GM19397 (cell line): Measurements from ENCODE around the gene BACH2.

Source experiments
- ATAC-seq: cut with Tn5 transposase; IDR thresholded peaks from one replicate; pipeline ENCODE4 v1.9.1; 2021; ENCODE audit warnings: mild to moderate bottlenecking, moderate library complexity; ENCODE audit not compliant: unreplicated experiment

The BACH2 gene

GRCh38 chr6:90302320-90302719, 5.7 kb upstream of the BACH2 start:
- ATAC-seq: no peak

GRCh38 chr6:90301816-90302215, 5.2 kb upstream of the BACH2 start:
- no peak for ATAC-seq

- no peak for ATAC-seq
These were observed 1.9 kb upstream of the BACH2 start for GRCh38 chr6:90298459-90299053.

GRCh38 chr6:90297867-90298381, 1.3 kb upstream of the BACH2 start:
- no peak for ATAC-seq

DNA sequence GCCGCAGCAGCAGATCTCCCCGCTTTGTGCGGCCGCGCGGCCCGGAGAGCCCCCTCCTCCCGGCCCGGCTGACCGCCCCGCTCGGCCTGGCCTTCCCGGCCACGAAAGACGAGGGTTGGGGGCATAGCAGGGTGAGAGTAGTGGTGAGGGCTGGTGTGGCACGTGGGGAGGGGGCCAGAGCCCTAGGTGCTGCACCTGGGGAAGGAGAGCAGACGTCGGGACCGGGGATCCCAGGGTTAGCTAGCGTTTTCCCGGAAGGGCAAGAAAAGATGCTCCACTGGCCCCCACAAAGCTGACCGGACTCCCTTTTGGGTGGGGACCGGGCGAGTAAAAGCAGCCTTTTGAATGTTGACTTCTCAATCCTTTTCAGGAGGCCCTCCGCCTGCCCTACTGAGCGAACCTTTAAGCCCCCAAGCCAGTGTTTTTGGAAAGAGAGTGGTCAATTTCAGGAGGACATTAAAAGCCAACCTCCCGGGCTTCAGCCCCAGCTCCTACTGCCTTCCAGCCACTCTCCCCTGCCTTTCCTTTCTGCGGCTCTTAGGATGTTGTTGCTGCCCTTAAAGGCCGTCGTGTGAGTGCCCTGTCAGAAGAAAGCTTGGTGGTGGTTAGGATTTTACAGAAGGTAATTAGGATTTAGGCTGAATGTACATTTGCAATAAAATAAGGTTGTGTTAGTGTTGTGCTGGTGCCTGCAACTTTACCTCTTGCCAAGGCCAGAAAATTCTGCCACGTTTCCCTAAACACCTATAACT, 648 bp upstream of the BACH2 start:
- ATAC-seq: peak; percentile 10

- peak; percentile 41 for ATAC-seq
These were observed 746 bp downstream of the BACH2 start for GRCh38 chr6:90295854-90296340.

DNA sequence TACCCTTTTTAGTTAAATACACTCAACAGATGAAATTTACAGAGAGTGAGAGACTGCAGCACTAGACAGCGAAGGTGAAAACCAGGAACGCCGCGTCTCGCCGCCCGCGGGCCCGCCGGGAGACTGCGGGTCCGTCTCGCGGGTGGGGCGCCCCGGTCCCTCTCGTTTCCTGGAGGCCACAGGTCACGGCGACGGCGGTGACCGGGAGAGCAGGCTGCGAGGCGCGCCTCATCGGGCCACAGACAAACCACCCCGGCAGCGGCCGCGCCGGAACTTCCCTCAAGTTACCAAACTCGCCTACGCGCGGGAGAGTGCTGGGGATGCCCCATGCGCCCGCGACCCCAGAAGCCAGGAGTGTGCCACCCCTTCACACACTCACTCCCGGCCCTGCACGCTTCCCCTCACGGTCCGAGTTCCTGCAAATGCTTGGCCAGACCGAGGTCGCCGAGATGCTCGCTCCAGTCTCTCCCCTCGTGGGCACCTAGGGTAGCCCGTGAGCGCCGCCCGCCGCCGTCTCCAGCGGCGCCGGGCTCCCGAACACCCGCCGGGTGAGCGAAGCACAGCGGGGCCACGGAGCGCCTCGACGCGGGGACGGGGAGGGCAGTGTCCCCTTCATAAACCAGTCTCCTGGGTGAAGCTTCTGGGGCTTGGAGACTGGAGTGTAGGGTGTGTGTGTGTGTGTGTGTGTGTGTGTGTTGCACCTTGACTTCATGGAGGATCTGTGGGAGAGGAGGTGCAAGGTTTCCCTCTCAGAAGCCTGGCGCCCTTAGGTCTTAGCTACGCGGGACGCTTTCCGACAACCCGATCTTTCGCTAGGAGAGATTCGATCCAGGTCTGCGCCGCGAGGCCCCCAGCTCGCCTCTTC, 1.4 kb downstream of the BACH2 start:
- ATAC-seq: peak; percentile 15

GRCh38 chr6:90294614-90294988, 2.0 kb downstream of the BACH2 start:
- no peak for ATAC-seq

DNA sequence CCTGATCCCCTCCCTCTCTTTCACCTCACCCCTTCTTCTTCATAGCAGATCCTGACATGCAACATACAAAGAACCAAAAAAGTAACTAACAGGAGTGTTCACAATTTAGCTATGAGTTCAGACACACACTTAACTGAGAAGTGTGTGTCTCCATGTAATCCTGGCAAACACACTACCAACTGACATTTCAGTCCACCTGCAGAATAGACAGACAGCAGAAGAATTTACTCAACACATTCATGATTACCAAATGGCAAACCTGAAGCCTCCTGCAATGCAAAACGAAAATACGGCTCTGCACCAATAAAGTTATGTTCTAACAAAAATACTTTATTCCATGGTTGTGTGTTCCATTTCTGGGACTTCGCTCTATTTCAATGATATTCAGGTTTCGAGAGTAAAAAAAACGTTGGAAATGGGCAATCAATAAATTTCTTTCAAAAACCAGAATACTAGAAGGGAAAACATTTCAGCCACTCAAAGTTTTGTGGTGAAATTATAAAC, 2.6 kb downstream of the BACH2 start:
- ATAC-seq: no peak

DNA sequence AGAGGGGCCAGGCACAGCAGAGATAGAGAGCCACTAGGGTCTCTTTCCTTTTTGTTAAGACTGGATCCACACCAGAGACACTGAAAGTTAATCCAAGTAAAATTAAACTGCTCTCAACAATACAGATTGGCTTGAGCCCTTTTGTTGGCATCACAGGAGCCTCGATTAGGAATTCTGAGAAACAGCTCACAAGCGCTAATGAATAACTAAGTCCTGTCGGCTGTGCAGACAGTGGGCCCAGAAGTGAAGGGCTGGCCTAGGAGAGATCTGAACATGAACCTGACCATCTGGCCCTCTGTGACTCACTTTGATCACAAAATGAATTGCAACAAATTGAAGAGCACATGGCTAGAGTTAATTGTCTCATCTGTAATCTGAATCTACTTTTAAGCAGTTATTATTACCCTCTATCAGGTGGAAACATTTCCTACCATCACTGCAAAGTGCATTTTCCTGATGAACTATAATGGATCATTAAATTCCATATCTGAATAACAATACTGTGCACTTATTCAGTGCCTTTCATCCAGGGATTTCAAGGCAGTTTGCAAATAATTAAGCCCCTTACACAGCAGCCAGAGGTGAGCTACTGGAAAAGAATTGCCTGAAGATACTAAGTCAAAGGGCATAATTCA, 3.2 kb downstream of the BACH2 start:
- no peak for ATAC-seq

DNA sequence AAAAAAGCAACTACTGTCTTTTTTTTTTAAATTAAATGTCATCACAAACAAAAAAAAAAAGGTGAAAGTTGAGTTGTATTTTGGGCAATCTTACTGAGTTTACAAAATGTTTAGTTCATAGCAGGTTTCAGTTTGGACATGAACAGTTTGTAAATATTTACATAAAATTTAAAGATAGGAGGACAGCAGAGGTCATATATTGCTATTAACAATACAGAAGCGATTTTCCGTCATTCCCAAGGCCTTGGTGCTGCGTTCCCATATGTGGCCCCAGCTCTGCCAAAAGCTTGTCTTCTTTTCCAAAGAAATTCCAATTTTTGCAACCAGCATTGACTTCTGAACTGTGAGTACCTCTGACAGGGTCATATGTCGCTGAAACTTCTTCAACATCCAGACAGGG, 5.1 kb downstream of the BACH2 start:
- ATAC-seq: no peak

- ATAC-seq: no peak
These were observed 5.7 kb downstream of the BACH2 start for GRCh38 chr6:90290811-90291420.

- no peak for ATAC-seq
These were observed 6.7 kb downstream of the BACH2 start for GRCh38 chr6:90289902-90290301.

GRCh38 chr6:90288404-90288803, 8.2 kb downstream of the BACH2 start:
- ATAC-seq: no peak

DNA sequence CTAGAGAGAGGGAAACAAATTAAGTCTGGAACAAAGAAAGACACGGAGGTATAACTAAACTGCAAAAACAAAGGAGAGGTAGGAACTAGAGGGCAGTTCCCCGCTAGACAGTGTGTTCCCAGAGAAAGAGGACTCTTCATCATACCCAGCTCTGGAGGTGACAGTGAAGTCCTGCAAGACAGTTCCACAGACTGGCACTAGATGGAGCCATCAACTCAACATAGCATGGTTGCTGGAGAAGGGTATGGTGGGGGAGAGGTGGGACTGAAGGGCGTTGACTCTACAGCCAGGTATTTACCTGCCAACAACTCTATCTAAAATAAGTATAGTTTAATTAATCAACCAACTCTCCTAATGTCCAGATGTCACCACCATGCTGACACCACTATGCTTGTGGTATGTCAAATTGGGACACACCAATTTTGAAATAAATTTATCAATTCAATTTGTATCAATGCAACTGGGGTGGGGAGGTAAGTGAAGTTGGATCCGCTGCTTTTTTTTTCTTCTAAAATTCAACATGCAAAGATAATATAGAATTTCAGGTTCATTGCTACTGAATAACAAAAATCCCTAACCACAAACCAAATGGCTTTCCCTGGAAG, 9.7 kb downstream of the BACH2 start:
- no peak for ATAC-seq

- peak; percentile 76 for ATAC-seq
These were observed 10.8 kb downstream of the BACH2 start for GRCh38 chr6:90285611-90286381.

DNA sequence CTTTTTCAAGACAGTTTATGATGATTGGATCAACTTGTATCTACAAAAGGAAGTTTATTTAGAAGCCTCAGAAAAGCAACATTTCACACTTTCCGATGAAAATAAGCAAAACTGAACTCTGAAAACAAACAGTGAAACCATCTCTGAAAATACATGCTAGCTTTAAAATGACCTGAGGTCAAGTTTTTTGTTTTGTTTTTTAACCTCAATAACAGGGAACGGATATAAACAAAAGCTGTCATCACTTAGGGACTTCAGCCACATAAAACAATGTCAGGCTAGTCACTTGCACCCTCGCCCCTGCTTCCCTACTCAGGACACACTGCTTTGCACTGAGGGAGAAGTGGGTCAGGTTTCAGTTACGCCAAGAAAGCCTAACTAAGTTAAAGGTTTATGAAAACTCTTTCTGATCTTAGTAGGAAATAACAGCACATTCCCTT, 11.6 kb downstream of the BACH2 start:
- ATAC-seq: peak; percentile 29

GRCh38 chr6:90284236-90285041, 12.2 kb downstream of the BACH2 start:
- ATAC-seq: peak; percentile 67
